Activated CD8-positive, alpha-beta T cell treated with anti-CD3 and anti-CD28 coated beads, Interleukin-2, amount 10 ng/mL, durations not matched to agents 7 days and 5 days (primary cell): ENCODE measurements around the gene MCCC2. TPM values are rescaled to one million over a fixed set of nuclear protein-coding genes. Genes with fewer than 3 reads are reported as not detected.
"Not testable (repeated sequence)": the region's sequence is repeated elsewhere in the genome, so short reads cannot be mapped to it uniquely, and the experiment has no call there.

ENCODE experiments used
- ATAC-seq: fragments of 150-1000 bp; cut with Tn5 transposase; one replicate; pipeline ENCODE4 v1.10.0; 2021; ENCODE audit warnings: moderate library complexity
- CTCF ChIA-PET: fragments of 350-600 bp; sonication (Branson Sonifier 250); formaldehyde crosslinking; loops from one replicate; lab custom pipeline; 2021; ENCODE audit warnings: antibody characterized with exemption; lab: Charles Lee
- POLR2A ChIA-PET: fragments of 350-600 bp; sonication (Branson Sonifier 250); formaldehyde crosslinking; loops from one replicate; lab custom pipeline; 2021; ENCODE audit warnings: antibody characterized with exemption; lab: Charles Lee
- DNase-seq: peaks from one replicate; pipeline ENCODE4 v3.0.0-alpha.2; 2020
- H3K27ac Mint-ChIP-seq: one replicate; pipeline ENCODE4 v1.8.0; 2021; ENCODE audit warnings: mild to moderate bottlenecking, mixed read lengths
- H3K27me3 Mint-ChIP-seq: one replicate; pipeline ENCODE4 v1.8.0; 2021; ENCODE audit warnings: low read depth, mixed read lengths
- H3K36me3 Mint-ChIP-seq: one replicate; pipeline ENCODE4 v1.8.0; 2021; ENCODE audit warnings: low read depth, mixed read lengths
- H3K4me1 Mint-ChIP-seq: one replicate; pipeline ENCODE4 v1.8.0; 2021; ENCODE audit warnings: low read depth, mixed read lengths
- H3K4me3 Mint-ChIP-seq: one replicate; pipeline ENCODE4 v1.8.0; 2021; ENCODE audit warnings: mild to moderate bottlenecking, mixed read lengths
- H3K9me3 Mint-ChIP-seq: one replicate; pipeline ENCODE4 v1.8.0; 2022; ENCODE audit warnings: mixed read lengths; ENCODE audit not compliant: insufficient read depth
- total RNA-seq, 2 experiments: library from RNA; stranded (reverse); gene quantifications; one replicate each; pipeline ENCODE4 v1.2.3, GENCODE V29; 2021

MCCC2 gene
- 10 to 100 TPM; 41.2 to 41.9 TPM for total RNA-seq

DNA sequence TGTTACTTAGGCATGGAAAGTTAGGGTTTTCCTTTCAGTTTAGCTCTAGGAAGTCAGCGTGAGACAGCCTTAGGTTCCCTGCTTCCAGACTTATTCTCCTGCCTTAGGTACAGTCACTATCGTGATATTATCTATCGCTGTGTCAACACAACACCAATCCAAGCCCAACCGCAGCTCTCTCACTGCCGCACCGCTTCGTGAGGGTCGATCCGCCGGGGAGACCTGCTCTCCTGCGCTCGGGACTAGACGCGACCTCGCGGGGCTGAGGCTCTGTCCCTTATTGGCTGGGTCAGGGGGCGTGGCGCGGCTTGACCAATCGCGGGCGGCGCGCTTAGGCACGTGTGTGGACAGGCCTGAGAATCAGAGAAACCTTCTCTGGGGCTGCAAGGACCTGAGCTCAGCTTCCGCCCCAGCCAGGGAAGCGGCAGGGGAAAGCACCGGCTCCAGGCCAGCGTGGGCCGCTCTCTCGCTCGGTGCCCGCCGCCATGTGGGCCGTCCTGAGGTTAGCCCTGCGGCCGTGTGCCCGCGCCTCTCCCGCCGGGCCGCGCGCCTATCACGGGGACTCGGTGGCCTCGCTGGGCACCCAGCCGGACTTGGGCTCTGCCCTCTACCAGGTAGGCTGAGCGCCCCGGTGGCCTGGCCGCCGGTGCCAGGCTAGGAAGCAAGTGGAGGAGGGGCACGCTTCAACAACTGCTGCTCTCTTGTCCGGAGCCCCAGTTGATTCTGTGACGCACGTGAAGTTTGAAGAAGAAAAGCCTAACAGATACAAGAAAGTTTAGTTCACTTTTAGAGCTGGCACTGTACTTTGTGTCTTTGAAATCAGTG is at the start of gene MCCC2:
TSS of gene MCCC2 (plus strand) at position 400 of the 825 bp plus-strand sequence. CDS start at position 486, 86 bp downstream.
- Mint-ChIP-seq H3K36me3 (peaks cover 19% of the 10 kb centered on the region), H3K4me3 (peak within 1 kb of the TSS; percentile 94), H3K27me3 (no peaks in the 10 kb centered on the region), H3K27ac (peak within 1 kb of the TSS; percentile 99), H3K4me1 (peaks cover 37% of the 10 kb centered on the region), H3K9me3 (no peaks in the 10 kb centered on the region)
- CTCF ChIA-PET, result interaction anchor here (1.2 to 7.8 kb wide), 3 partner anchors 10 to 111 kb away, joined by 3 to 100 read pairs (median 7); no protein-coding TSS in a partner anchor
- DNase-seq (peak; percentile 98), ATAC-seq (peak; percentile 100)
- POLR2A ChIA-PET, result interaction anchor here (0.7 to 4.3 kb wide), 9 partner anchors 11 to 735 kb away, joined by 3 to 47 read pairs (median 4); partner anchors contain the start of genes MRPS27 and PTCD2

DNA sequence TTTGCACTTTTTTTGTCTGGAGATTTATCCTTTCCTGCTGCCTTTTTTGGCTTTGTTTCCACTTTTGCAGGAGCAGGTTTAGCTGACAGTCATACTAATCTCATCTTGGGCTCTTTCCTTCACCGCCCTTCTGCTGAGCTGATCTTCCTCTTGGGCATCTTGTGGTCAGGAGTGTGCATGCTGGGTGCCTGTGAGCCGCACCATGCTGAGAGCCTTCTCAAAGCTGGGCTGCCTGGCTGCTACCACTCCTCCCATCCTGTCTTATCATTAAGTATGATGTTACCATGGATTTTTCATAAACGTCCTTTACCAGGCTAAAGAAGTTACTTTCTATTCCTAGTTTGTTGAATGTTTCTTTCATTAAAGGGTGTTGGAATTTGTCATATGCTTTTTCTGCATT is 49.5 kb upstream of the MCCC2 start:
- CTCF ChIA-PET, result no interaction called here
- H3K27ac Mint-ChIP-seq, result no peak overlapping the region
- H3K9me3 Mint-ChIP-seq, result no peaks in the 10 kb centered on the region
- H3K4me1 Mint-ChIP-seq, result peaks cover 10% of the 10 kb centered on the region
- POLR2A ChIA-PET, result no interaction called here
- no peak overlapping the region for H3K4me3 Mint-ChIP-seq
- ATAC-seq (no peak), DNase-seq (no peak)
- peaks cover 61% of the 10 kb centered on the region for H3K36me3 Mint-ChIP-seq
- H3K27me3 Mint-ChIP-seq, result no peaks in the 10 kb centered on the region

DNA sequence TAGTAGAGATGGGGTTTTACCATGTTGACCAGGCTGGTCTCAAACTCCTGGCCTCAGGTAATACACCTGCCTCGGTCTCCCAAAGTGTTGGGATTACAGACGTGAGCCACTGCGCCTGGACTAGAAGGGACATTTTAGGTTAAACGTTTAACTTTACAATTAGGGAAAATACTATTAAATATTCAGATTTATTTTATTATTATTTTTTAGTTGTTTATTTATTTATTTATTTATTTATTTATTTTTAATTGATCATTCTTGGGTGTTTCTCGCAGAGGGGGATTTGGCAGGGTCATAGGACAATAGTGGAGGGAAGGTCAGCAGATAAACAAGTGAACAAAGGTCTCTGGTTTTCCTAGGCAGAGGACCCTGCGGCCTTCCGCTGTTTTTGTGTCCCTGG is 36.3 kb upstream of the MCCC2 start:
- ATAC-seq, H3K4me3 Mint-ChIP-seq, H3K27ac Mint-ChIP-seq, H3K27me3 Mint-ChIP-seq, POLR2A ChIA-PET, H3K4me1 Mint-ChIP-seq, DNase-seq, H3K9me3 Mint-ChIP-seq: not testable (repeated sequence)
- CTCF ChIA-PET, result interaction anchor here (0.6 kb wide), 1 partner anchor 43 kb away, joined by 3 read pairs; no protein-coding TSS in a partner anchor
- peaks cover 63% of the 10 kb centered on the region for H3K36me3 Mint-ChIP-seq

DNA sequence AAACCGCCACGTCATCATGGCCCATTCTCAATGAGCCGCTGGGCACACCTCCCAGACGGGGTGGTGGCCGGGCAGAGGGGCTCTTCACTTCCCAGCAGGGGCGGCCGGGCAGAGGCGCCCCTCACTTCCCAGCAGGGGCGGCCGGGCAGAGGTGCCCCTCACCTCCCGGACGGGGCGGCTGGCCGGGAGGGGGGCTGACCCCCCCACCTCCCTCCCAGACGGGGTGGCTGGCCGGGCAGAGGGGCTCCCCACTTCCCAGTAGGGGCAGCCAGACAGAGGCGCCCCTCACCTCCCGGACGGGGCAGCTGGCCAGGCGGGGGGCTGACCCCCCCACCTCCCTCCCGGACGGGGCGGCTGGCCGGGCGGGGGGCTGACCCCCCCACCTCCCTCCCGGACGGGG is 35.6 kb upstream of the MCCC2 start:
- ATAC-seq, H3K9me3 Mint-ChIP-seq, CTCF ChIA-PET, H3K4me3 Mint-ChIP-seq, POLR2A ChIA-PET, DNase-seq, H3K27ac Mint-ChIP-seq, H3K4me1 Mint-ChIP-seq, H3K27me3 Mint-ChIP-seq: not testable (repeated sequence)
- H3K36me3 Mint-ChIP-seq, result peaks cover 61% of the 10 kb centered on the region

DNA sequence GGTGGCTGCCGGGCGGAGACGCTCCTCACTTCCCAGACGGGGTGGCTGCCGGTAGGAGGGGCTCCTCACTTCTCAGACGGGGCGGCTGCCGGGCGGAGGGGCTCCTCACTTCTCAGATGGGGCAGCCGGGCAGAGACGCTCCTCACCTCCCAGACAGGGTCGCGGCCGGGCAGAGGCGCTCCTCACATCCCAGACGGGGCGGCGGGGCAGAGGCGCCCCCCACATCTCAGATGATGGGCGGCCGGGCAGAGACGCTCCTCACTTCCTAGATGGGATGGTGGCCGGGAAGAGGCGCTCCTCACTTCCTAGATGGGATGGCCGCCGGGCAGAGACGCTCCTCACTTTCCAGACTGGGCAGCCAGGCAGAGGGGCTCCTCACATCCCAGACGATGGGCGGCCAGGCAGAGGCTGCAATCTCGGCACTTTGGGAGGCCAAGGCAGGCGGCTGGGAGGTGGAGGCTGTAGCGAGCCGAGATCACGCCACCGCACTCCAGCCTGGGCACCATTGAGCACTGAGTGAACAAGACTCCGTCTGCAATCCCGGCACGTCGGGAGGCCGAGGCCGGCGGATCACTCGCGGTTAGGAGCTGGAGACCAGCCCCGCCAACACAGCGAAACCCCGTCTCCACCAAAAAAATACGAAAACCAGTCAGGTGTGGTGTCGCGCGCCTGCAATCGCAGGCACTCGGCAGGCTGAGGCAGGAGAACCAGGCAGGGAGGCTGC is 35.0 kb upstream of the MCCC2 start:
- H3K27me3 Mint-ChIP-seq, H3K4me1 Mint-ChIP-seq, H3K4me3 Mint-ChIP-seq, CTCF ChIA-PET, POLR2A ChIA-PET, DNase-seq, H3K9me3 Mint-ChIP-seq, ATAC-seq, H3K27ac Mint-ChIP-seq: not testable (repeated sequence)
- peaks cover 57% of the 10 kb centered on the region for H3K36me3 Mint-ChIP-seq

DNA sequence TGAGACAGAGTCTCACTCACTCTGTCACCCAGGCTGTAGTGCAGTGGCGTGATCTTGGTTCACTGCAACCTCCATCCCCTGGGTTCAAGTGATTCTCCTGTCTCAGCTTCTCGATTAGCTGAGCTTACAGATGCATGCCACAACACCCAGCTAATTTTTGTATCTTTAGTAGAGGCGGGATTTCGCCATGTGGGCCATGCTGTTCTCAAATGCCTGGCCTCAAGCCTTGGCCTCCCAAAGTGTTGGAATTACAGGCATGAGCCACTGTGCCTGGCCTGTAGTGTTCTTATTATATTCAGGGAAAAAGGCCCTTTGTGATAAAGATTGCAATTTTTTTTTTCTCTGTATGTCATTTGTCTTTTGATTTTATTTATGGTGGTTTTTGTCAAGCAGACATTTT is 24.0 kb upstream of the MCCC2 start:
- ATAC-seq (no peak), DNase-seq (no peak)
- CTCF ChIA-PET, result interaction anchor here (1.7 kb wide), 1 partner anchor 38 kb away, joined by 5 read pairs; no protein-coding TSS in a partner anchor
- peaks cover 24% of the 10 kb centered on the region for H3K36me3 Mint-ChIP-seq
- H3K4me3 Mint-ChIP-seq, result no peak overlapping the region
- H3K9me3 Mint-ChIP-seq, result no peaks in the 10 kb centered on the region
- no peak overlapping the region for H3K27ac Mint-ChIP-seq
- no peaks in the 10 kb centered on the region for H3K4me1 Mint-ChIP-seq
- no peaks in the 10 kb centered on the region for H3K27me3 Mint-ChIP-seq
- POLR2A ChIA-PET, result no interaction called here

DNA sequence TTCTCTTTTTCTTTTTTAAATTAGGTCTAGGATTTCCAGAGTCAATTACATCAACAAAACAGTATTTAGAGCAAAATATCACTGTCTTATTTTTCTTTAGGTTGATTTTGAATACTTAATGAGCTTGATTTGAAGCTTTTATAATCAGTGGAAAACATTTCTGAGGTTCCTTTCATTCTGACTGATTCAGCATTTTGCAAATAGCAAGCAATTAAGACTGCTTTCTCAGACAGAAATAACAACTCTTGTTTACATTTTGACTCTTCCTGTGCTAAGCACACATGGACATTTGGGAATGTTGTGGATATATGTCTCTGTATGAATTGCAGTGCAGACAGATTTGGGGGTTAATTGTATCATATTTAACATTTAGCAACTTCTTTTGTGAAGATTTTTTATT is 22.2 kb upstream of the MCCC2 start:
- DNase-seq (no peak), ATAC-seq (no peak)
- peaks cover 26% of the 10 kb centered on the region for H3K36me3 Mint-ChIP-seq
- CTCF ChIA-PET, result no interaction called here
- no peak overlapping the region for H3K4me3 Mint-ChIP-seq
- H3K9me3 Mint-ChIP-seq, result no peaks in the 10 kb centered on the region
- H3K27me3 Mint-ChIP-seq, result no peaks in the 10 kb centered on the region
- H3K27ac Mint-ChIP-seq, result no peak overlapping the region
- no peaks in the 10 kb centered on the region for H3K4me1 Mint-ChIP-seq
- POLR2A ChIA-PET, result no interaction called here

DNA sequence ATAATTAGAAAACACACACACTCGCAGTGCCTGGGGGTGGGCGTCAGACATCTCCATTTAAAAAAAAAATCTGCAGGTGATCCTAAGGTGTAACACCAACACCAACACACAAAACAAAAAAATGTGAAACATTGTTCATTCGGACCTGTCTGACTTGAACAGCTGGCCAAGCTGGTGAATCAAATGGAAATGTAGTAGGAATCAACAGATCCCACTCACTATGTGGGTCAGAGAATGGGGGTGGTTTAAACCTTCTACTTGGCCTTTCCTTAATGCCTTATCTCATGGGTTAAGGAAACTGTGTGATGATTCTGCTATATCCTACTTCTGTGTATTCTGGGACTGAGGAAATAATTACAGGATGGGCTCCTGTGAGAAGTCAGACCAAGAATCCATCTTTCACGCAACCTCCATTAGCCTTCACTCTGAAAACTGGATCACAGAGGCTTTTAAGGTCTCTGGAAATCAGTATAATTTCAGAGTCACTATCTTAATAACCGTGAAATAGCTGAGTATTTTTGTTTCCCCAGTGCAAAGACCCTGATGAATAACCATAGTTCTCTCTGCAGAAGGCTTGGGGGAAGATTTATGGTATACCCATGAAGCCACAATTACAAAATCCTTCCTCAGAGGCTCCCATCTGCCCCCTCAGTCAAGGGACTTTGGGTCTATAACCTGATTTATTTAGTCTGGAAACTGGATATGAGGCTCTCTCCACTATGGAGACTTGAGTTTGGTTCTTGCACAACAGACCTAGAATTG is 17.2 kb upstream of the MCCC2 start:
- Mint-ChIP-seq H3K4me1 (no peaks in the 10 kb centered on the region), H3K9me3 (no peaks in the 10 kb centered on the region)
- POLR2A ChIA-PET, result interaction anchor here (0.6 kb wide), 1 partner anchor 18 kb away, joined by 4 read pairs; no protein-coding TSS in a partner anchor

DNA sequence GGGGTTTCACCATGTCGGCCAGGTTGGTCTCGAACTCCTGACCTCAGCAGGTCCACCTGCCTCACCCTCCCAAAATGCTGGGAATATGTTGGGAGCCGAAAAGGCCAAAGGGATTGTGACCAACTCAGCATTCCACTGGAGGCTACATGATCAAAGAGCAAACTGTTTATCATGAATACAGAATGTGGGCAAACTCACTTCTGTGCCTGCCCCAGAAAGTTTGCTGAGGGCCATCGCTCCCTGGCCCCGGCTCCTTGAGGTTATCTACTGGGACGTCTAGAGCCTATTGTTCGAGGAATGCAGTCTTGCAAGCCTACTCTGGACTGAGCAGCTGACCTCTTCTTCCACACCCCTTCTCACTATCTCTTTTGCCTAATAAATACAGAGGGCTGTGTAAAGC is 15.3 kb upstream of the MCCC2 start:
- H3K9me3 Mint-ChIP-seq, H3K36me3 Mint-ChIP-seq, H3K4me1 Mint-ChIP-seq, H3K4me3 Mint-ChIP-seq, CTCF ChIA-PET, H3K27me3 Mint-ChIP-seq, DNase-seq, ATAC-seq, POLR2A ChIA-PET, H3K27ac Mint-ChIP-seq: not testable (repeated sequence)

More for the DNA sequence above, 17.2 kb upstream of the MCCC2 start:
- CTCF ChIA-PET, result interaction anchor here (1.0 kb wide), 1 partner anchor 31 kb away, joined by 3 read pairs; no protein-coding TSS in a partner anchor
- Mint-ChIP-seq H3K4me3 (no peak overlapping the region), H3K36me3 (peaks cover 12% of the 10 kb centered on the region), H3K27me3 (no peaks in the 10 kb centered on the region), H3K27ac (no peak overlapping the region)
- DNase-seq (no peak), ATAC-seq (no peak)

DNA sequence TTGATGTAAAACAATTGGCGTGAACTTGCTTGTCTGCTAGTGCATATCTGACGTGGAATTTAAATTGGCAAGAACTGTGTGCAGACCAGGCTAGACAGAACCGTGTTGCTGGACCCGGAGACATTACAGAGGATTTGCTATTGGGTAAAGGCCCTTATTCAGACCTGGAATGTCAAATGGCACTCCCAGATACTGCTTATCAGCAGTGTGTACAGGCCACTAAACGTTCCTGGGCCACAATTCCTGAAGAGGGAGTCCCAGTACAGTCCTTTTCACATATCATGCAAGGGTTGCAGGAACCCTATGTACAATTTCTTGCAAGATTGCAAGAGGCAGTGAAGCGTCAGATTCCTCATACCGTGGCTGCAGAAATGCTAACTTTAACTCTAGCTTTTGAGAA is 13.5 kb upstream of the MCCC2 start:
- no peak for DNase-seq
- CTCF ChIA-PET, result no interaction called here
- Mint-ChIP-seq H3K4me1 (no peaks in the 10 kb centered on the region), H3K27ac (no peak overlapping the region), H3K9me3 (no peaks in the 10 kb centered on the region), H3K27me3 (no peaks in the 10 kb centered on the region), H3K4me3 (no peak overlapping the region), H3K36me3 (peaks cover 7% of the 10 kb centered on the region)
- no peak for ATAC-seq
- POLR2A ChIA-PET, result no interaction called here

DNA sequence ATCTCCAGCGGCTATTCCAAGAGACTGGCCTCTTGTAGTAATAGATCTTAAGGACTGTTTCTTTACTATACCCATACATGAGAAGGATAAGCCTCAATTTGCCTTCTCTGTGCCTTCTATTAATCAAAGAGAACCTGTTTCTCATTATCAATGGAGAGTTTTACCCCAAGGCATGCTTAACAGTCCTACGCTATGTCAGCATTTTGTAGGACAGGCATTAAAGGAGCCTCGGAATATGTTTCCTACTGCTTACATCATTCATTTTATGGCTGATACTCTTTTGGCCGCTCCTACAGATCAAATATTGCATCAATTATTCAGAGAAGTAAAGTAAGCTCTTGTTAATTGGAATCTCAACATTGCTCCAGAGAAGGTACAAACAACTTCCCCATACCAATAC is 11.6 kb upstream of the MCCC2 start:
- H3K27ac Mint-ChIP-seq, H3K4me3 Mint-ChIP-seq, DNase-seq, H3K9me3 Mint-ChIP-seq, CTCF ChIA-PET, H3K36me3 Mint-ChIP-seq, H3K27me3 Mint-ChIP-seq, H3K4me1 Mint-ChIP-seq, ATAC-seq: not testable (repeated sequence)
- POLR2A ChIA-PET, result interaction anchor here (0.7 kb wide), 1 partner anchor 12 kb away, joined by 3 read pairs; no protein-coding TSS in a partner anchor
